ENCODE measurements around the gene PAIP2B. TPM values are rescaled to one million over a fixed set of nuclear protein-coding genes. Genes with fewer than 3 reads are reported as not detected.

The PAIP2B gene
- polyA plus RNA-seq, 3 donors = 18.8 to 22.5 (median 18.9) TPM

Other genes with a start within 250 kb of the PAIP2B start
- gene ANKRD53, start 248.5 kb downstream of the PAIP2B start, polyA plus RNA-seq (ENCODE audit: insufficient read length in 3 of 3) = 1 to 10 TPM in 1 of 3 donors, under 1 TPM in 2; 0.75 to 1.6 (median 0.90) TPM
- gene TEX261, start 232.2 kb downstream of the PAIP2B start, polyA plus RNA-seq (ENCODE audit: insufficient read length in 3 of 3) = 10 to 100 TPM; 49.8 to 55.9 (median 52.1) TPM
- gene NAGK, start 158.5 kb downstream of the PAIP2B start, polyA plus RNA-seq (ENCODE audit: insufficient read length in 3 of 3) = 100 to 1,000 TPM in 1 of 3 donors, 10 to 100 TPM in 2; 75.4 to 113 (median 94.7) TPM
- 10 to 100 TPM; 22.5 to 26.1 (median 23.4) TPM for gene MCEE, start 96.9 kb downstream of the PAIP2B start, polyA plus RNA-seq (ENCODE audit: insufficient read length in 3 of 3)
- gene MPHOSPH10, start 96.5 kb downstream of the PAIP2B start, polyA plus RNA-seq (ENCODE audit: insufficient read length in 3 of 3) = 10 to 100 TPM; 44.2 to 52.3 (median 45.5) TPM
- gene ZNF638, start 104.7 kb upstream of the PAIP2B start, polyA plus RNA-seq (ENCODE audit: insufficient read length in 3 of 3) = 100 to 1,000 TPM; 188 to 231 (median 227) TPM
- gene DYSF, start 226.5 kb upstream of the PAIP2B start, polyA plus RNA-seq (ENCODE audit: insufficient read length in 3 of 3) = 10 to 100 TPM; 15.2 to 20.0 (median 15.4) TPM